Measurements from ENCODE around the gene FGR. TPM values are rescaled to one million over a fixed set of nuclear protein-coding genes. Genes with fewer than 3 reads are reported as not detected.

The FGR gene
- total RNA-seq, 1 donor: 0.36 TPM

DNA sequence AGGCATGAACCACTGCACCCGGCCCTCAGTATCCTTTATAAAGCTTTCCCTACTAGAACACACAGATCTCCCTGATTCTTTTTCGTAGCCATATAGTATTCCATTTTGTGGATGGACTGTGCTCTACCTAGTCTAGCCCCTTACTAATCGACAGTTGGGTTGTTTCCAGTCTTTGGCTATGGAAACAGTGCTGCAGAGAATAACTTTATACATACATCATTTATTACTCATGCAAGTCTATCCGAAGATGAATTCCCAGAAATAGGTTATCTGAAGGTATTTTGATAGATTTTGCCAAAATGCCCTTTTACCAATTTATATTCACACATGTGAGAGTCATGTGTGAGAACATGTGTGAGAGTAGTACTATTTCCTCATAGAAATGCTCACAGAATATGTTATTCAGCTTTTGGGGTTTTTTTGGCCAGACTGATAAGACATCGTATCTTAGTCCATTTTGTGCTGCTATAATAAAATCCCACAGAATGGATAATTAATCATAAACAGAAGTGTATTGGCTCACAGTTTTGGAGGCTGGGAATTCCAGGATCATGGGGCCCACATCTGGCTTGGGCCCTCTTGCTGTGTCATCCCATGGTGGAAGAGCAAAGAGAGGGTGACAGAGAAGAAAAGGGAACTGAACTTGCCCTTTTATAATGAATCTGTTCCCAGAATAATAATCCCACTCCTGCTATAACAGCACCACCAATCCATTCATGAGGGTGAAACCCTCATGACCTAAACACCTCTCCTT is 17.3 kb upstream of the FGR start:
- Histone ChIP-seq H3K9me3 (ENCODE audit: low read depth, low read length) (no peaks in the 10 kb centered on the region), H4K20me1 (ENCODE audit: insufficient read depth, low read length) (no peaks in the 10 kb centered on the region), H2AFZ (ENCODE audit: low read length) (no peak overlapping the region), H3K79me2 (ENCODE audit: insufficient read depth, low read length) (no peaks in the 10 kb centered on the region), H3K27me3 (ENCODE audit: insufficient read depth, low read length) (no peaks in the 10 kb centered on the region), H3K27ac (ENCODE audit: low read depth, low read length) (no peak overlapping the region), H3K4me3 (ENCODE audit: insufficient read depth, low read length) (no peak overlapping the region), H3K36me3 (ENCODE audit: insufficient read depth, low read length) (no peaks in the 10 kb centered on the region), H3K4me2 (ENCODE audit: insufficient read depth, low read length) (no peak overlapping the region), H3K4me1 (ENCODE audit: insufficient read depth, low read length) (peaks cover 24% of the 10 kb centered on the region)
- DNase-seq (ENCODE audit: insufficient read length, low spot score, missing footprints): no peak
- TF ChIP-seq, protein P1, sequence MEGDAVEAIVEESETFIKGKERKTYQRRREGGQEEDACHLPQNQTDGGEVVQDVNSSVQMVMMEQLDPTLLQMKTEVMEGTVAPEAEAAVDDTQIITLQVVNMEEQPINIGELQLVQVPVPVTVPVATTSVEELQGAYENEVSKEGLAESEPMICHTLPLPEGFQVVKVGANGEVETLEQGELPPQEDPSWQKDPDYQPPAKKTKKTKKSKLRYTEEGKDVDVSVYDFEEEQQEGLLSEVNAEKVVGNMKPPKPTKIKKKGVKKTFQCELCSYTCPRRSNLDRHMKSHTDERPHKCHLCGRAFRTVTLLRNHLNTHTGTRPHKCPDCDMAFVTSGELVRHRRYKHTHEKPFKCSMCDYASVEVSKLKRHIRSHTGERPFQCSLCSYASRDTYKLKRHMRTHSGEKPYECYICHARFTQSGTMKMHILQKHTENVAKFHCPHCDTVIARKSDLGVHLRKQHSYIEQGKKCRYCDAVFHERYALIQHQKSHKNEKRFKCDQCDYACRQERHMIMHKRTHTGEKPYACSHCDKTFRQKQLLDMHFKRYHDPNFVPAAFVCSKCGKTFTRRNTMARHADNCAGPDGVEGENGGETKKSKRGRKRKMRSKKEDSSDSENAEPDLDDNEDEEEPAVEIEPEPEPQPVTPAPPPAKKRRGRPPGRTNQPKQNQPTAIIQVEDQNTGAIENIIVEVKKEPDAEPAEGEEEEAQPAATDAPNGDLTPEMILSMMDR (IDR thresholded peaks at IDR 0.05; ENCODE audit: extremely low read depth, low read depth, low read length): no peak

DNA sequence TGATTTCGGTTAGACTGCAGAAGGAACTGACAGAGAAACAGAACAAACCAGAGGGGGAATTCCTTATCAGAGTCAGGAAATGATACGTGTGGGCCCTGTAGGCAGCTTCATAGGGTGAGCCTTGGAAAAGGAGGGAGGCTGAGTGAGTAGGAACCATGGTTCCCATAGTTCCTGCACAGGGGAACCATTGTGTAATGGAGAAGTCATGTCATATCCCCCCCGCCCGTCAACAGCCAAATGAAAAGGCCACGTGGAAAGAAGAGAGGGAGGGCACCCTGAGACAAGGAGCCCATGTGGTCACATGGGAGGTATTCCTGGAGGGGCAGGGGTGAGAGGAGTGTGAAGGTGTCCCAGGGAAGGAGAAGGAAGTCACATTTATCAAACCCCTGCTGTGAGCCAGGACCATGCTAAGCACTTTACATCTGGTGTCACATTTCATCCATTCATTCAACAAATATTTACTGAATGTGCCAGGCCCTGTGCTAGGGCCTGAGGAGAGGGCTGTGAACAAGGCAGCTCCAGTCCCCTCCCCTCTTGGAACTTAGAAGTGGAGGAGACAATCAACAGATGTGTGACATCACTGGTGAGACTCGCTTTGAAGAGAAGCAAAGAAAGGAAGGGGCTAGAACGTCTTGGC is 15.7 kb upstream of the FGR start:
- TF ChIP-seq, protein P1 (IDR thresholded peaks at IDR 0.05; ENCODE audit: extremely low read depth, low read depth, low read length): no peak

DNA sequence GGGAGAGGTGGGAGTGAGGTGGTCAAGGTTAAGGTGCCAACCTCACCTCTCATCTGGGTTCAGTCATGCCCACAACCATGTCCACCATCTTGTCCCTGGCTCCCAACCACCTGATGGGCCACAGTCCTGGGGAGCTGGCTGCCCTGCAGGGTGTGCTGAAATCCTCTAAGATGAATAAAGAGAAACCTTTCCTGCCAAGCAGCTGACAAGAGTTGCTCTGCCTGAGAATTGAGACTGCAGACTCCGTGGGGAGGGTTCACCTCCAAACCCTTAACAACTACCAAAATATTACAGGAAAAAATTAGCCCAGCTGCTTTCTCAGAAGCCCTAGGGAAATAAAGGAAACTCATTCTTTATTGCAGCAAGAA is 15.2 kb upstream of the FGR start:
- H3K4me2 ChIP-seq (ENCODE audit: insufficient read depth, low read length): no peak overlapping the region

More for the DNA sequence above, 15.7 kb upstream of the FGR start:
- no peaks in the 10 kb centered on the region for H3K9me3 ChIP-seq (ENCODE audit: low read depth, low read length)
- no peak overlapping the region for H3K4me2 ChIP-seq (ENCODE audit: insufficient read depth, low read length)
- H3K4me1 ChIP-seq (ENCODE audit: insufficient read depth, low read length): peaks cover 16% of the 10 kb centered on the region
- H3K27ac ChIP-seq (ENCODE audit: low read depth, low read length): peak overlapping the region; percentile 51
- H3K79me2 ChIP-seq (ENCODE audit: insufficient read depth, low read length): no peaks in the 10 kb centered on the region
- H3K27me3 ChIP-seq (ENCODE audit: insufficient read depth, low read length): no peaks in the 10 kb centered on the region
- no peak overlapping the region for H3K4me3 ChIP-seq (ENCODE audit: insufficient read depth, low read length)
- no peaks in the 10 kb centered on the region for H4K20me1 ChIP-seq (ENCODE audit: insufficient read depth, low read length)
- no peak for DNase-seq (ENCODE audit: insufficient read length, low spot score, missing footprints)
- H2AFZ ChIP-seq (ENCODE audit: low read length): peak overlapping the region; percentile 80
- H3K36me3 ChIP-seq (ENCODE audit: insufficient read depth, low read length): no peaks in the 10 kb centered on the region

DNA sequence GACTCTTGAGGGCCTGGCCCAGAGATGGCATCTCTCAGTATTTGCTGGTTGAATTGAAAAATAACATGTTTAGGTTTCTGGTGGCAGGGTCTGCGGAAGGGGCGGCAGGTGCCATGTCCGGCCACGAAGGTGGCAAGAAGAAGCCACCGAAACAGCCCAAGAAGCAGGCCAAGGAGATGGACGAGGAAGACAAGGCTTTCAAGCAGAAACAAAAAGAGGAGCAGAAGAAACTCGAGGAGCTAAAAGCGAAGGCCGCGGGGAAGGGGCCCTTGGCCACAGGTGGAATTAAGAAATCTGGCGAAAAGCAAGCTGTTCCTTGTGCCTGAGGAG is 14.3 kb upstream of the FGR start:
- H3K4me1 ChIP-seq (ENCODE audit: insufficient read depth, low read length): peaks cover 12% of the 10 kb centered on the region
- no peaks in the 10 kb centered on the region for H4K20me1 ChIP-seq (ENCODE audit: insufficient read depth, low read length)
- no peak for DNase-seq (ENCODE audit: insufficient read length, low spot score, missing footprints)
- H3K79me2 ChIP-seq (ENCODE audit: insufficient read depth, low read length): no peaks in the 10 kb centered on the region
- H3K4me2 ChIP-seq (ENCODE audit: insufficient read depth, low read length): no peak overlapping the region
- H2AFZ ChIP-seq (ENCODE audit: low read length): no peak overlapping the region
- H3K27me3 ChIP-seq (ENCODE audit: insufficient read depth, low read length): no peaks in the 10 kb centered on the region
- TF ChIP-seq, protein P1 (IDR thresholded peaks at IDR 0.05; ENCODE audit: extremely low read depth, low read depth, low read length): no peak
- H3K27ac ChIP-seq (ENCODE audit: low read depth, low read length): no peak overlapping the region
- H3K36me3 ChIP-seq (ENCODE audit: insufficient read depth, low read length): no peaks in the 10 kb centered on the region
- H3K9me3 ChIP-seq (ENCODE audit: low read depth, low read length): no peaks in the 10 kb centered on the region
- H3K4me3 ChIP-seq (ENCODE audit: insufficient read depth, low read length): no peak overlapping the region

More for the DNA sequence above, 15.2 kb upstream of the FGR start:
- Histone ChIP-seq H3K27me3 (ENCODE audit: insufficient read depth, low read length) (no peaks in the 10 kb centered on the region), H2AFZ (ENCODE audit: low read length) (no peak overlapping the region), H3K27ac (ENCODE audit: low read depth, low read length) (no peak overlapping the region), H3K36me3 (ENCODE audit: insufficient read depth, low read length) (no peaks in the 10 kb centered on the region), H3K4me1 (ENCODE audit: insufficient read depth, low read length) (peaks cover 12% of the 10 kb centered on the region), H3K9me3 (ENCODE audit: low read depth, low read length) (no peaks in the 10 kb centered on the region), H3K4me3 (ENCODE audit: insufficient read depth, low read length) (no peak overlapping the region), H3K79me2 (ENCODE audit: insufficient read depth, low read length) (no peaks in the 10 kb centered on the region), H4K20me1 (ENCODE audit: insufficient read depth, low read length) (no peaks in the 10 kb centered on the region)
- no peak for DNase-seq (ENCODE audit: insufficient read length, low spot score, missing footprints)
- TF ChIP-seq, protein P1 (IDR thresholded peaks at IDR 0.05; ENCODE audit: extremely low read depth, low read depth, low read length): no peak

All from osteoblast (primary cell).